Measurements from ENCODE around the gene SSNA1. TPM values are rescaled to one million over a fixed set of nuclear protein-coding genes. Genes with fewer than 3 reads are reported as not detected.

The SSNA1 gene
- total and polyA plus RNA-seq, 9 of the 15 experiments (the other 6 are each of a cell fraction or from before 2014, with no cell fraction given): 1.9 to 130 (median 57.1) TPM

DNA sequence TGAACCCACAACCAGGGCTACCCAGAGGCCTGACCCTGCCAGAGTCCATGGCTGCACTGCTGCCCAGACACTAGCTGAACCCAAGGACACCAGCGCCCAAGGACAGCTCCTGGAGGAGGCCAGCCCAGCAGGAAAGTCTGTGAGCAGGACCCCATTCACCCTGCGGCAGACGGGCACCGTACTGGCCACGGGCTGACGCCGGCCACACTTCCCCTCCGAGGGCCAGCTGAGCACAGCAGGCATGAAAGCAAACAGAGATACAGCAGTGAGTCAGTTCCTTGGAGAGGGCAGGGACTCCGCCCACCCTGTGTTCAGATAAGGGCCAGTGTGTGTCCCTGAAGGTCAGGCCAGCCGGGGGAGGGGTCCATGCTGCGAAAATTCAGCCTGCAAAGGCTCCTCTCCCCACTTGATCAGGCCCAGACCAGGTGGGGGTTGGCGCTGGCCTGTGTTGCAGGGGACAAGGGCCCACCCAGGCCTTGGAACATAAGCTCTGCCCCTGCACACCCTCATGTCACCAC is 30.3 kb downstream of the SSNA1 start (continued):
- TF ChIP-seq, protein P1, sequence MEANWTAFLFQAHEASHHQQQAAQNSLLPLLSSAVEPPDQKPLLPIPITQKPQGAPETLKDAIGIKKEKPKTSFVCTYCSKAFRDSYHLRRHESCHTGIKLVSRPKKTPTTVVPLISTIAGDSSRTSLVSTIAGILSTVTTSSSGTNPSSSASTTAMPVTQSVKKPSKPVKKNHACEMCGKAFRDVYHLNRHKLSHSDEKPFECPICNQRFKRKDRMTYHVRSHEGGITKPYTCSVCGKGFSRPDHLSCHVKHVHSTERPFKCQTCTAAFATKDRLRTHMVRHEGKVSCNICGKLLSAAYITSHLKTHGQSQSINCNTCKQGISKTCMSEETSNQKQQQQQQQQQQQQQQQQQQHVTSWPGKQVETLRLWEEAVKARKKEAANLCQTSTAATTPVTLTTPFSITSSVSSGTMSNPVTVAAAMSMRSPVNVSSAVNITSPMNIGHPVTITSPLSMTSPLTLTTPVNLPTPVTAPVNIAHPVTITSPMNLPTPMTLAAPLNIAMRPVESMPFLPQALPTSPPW (CRISPR knock-in tag; IDR thresholded peaks at IDR 0.05): peak; percentile 63; the same call in 1 of the 2 replicates
- TF ChIP-seq ETV5 (CRISPR knock-in tag; IDR thresholded peaks at IDR 0.05; ENCODE audit: low read depth): peak; percentile 80; the same call in 1 of the 2 replicates
- TF ChIP-seq BCOR (IDR thresholded peaks at IDR 0.05): peak; percentile 28; the same call in 1 of the 2 replicates
- no peak for TF ChIP-seq RBM22 (IDR thresholded peaks at IDR 0.05; ENCODE audit: low read depth, low read length, poor library complexity, severe bottlenecking)
- TF ChIP-seq RAD21 (CRISPR knock-in tag; conservative IDR thresholded peaks at IDR 0.05 in 1 of 2, IDR thresholded peaks at IDR 0.05 in 1 of 2): peak in 1 of 2 experiments; percentile 30; a peak in 2 of 4 replicates
- TF ChIP-seq MTA2 (IDR thresholded peaks at IDR 0.05; ENCODE audit: low read depth): peak; percentile 27; the same call in 1 of the 2 replicates
- TF ChIP-seq SRSF9 (IDR thresholded peaks at IDR 0.05; ENCODE audit: borderline replicate concordance, low read depth, low read length): no peak
- peak; percentile 73 for TF ChIP-seq CCNT2 (IDR thresholded peaks at IDR 0.05; ENCODE audit: borderline replicate concordance, extremely low read depth, insufficient read length, low read depth, low read length)
- TF ChIP-seq CBX3 (IDR thresholded peaks at IDR 0.05; ENCODE audit: borderline replicate concordance in 1 of 2, low read length in 2 of 2): peak in 1 of 2 experiments; percentile 45; a peak in 1 of 3 replicates
- TF ChIP-seq STAG1 (CRISPR knock-in tag; IDR thresholded peaks at IDR 0.05; ENCODE audit: borderline replicate concordance): no peak
- TF ChIP-seq ZBTB17 (CRISPR knock-in tag; IDR thresholded peaks at IDR 0.05): 0 out of 2 replicates have a peak, but pooled peaks have one; percentile 65
- TF ChIP-seq RBBP5 (IDR thresholded peaks at IDR 0.05; ENCODE audit: borderline replicate concordance, insufficient read depth, low read length, poor library complexity, severe bottlenecking): peak; percentile 33
- peak; percentile 74; the same call in 1 of the 2 replicates for TF ChIP-seq LEF1 (IDR thresholded peaks at IDR 0.05)
- TF ChIP-seq KLF13 (tag; IDR thresholded peaks at IDR 0.05; ENCODE audit: borderline replicate concordance, low read depth): peak; percentile 96; the same call in 1 of the 2 replicates
- TF ChIP-seq NFE2 (IDR thresholded peaks at IDR 0.05; ENCODE audit: low read depth): peak; percentile 77
- TF ChIP-seq TRIM24 (IDR thresholded peaks at IDR 0.05): peak in 1 of 2 experiments; percentile 59; a peak in 2 of 4 replicates
- no peak for TF ChIP-seq NFATC3 (IDR thresholded peaks at IDR 0.05)
- TF ChIP-seq ZNF583 (CRISPR knock-in tag; IDR thresholded peaks at IDR 0.05): peak; percentile 91
- no peak for TF ChIP-seq TARDBP (IDR thresholded peaks at IDR 0.05)
- TF ChIP-seq SP1 (CRISPR knock-in tag; IDR thresholded peaks at IDR 0.05): peak; percentile 84
- no peak for TF ChIP-seq EHMT2 (IDR thresholded peaks at IDR 0.05)
- TF ChIP-seq, protein P2, sequence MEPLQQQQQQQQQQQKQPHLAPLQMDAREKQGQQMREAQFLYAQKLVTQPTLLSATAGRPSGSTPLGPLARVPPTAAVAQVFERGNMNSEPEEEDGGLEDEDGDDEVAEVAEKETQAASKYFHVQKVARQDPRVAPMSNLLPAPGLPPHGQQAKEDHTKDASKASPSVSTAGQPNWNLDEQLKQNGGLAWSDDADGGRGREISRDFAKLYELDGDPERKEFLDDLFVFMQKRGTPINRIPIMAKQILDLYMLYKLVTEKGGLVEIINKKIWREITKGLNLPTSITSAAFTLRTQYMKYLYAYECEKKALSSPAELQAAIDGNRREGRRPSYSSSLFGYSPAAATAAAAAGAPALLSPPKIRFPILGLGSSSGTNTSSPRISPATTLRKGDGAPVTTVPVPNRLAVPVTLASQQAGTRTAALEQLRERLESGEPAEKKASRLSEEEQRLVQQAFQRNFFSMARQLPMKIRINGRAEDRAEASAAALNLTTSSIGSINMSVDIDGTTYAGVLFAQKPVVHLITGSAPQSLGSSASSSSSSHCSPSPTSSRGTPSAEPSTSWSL (CRISPR knock-in tag; IDR thresholded peaks at IDR 0.05; ENCODE audit: borderline replicate concordance): no peak
- no peak for TF ChIP-seq XRCC4 (IDR thresholded peaks at IDR 0.05; ENCODE audit: extremely low read depth, insufficient read depth, insufficient read length)
- TF ChIP-seq, protein P3, sequence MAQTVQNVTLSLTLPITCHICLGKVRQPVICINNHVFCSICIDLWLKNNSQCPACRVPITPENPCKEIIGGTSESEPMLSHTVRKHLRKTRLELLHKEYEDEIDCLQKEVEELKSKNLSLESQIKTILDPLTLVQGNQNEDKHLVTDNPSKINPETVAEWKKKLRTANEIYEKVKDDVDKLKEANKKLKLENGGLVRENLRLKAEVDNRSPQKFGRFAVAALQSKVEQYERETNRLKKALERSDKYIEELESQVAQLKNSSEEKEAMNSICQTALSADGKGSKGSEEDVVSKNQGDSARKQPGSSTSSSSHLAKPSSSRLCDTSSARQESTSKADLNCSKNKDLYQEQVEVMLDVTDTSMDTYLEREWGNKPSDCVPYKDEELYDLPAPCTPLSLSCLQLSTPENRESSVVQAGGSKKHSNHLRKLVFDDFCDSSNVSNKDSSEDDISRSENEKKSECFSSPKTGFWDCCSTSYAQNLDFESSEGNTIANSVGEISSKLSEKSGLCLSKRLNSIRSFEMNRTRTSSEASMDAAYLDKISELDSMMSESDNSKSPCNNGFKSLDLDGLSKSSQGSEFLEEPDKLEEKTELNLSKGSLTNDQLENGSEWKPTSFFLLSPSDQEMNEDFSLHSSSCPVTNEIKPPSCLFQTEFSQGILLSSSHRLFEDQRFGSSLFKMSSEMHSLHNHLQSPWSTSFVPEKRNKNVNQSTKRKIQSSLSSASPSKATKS (CRISPR knock-in tag; IDR thresholded peaks at IDR 0.05): no peak
- TF ChIP-seq MAFK (IDR thresholded peaks at IDR 0.05; ENCODE audit: low read length): no peak; the same call in 1 of the 2 replicates
